Measurements from ENCODE around the gene CDC25B.

Gene CDC25B

DNA sequence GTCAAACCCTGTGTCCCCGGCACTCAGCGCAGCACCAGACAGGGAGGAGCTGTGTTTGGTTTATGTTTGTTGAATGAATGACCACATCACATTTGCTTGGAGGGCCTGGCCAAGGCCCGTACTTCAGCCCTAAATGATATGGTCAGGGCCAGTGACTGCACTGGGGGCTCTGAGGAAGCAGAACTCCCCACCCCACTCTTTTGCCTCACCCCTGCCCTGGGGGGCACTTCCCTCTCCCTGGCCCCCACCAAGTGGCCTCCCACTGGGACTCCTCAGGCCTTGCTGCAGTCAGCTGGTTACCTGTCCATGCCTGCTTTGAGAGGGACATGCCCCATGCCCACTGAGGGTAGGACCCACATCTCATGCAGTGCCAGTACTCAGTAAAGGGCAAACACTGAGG is 31.5 kb upstream of the CDC25B start:
- no peak for DNase-seq

DNA sequence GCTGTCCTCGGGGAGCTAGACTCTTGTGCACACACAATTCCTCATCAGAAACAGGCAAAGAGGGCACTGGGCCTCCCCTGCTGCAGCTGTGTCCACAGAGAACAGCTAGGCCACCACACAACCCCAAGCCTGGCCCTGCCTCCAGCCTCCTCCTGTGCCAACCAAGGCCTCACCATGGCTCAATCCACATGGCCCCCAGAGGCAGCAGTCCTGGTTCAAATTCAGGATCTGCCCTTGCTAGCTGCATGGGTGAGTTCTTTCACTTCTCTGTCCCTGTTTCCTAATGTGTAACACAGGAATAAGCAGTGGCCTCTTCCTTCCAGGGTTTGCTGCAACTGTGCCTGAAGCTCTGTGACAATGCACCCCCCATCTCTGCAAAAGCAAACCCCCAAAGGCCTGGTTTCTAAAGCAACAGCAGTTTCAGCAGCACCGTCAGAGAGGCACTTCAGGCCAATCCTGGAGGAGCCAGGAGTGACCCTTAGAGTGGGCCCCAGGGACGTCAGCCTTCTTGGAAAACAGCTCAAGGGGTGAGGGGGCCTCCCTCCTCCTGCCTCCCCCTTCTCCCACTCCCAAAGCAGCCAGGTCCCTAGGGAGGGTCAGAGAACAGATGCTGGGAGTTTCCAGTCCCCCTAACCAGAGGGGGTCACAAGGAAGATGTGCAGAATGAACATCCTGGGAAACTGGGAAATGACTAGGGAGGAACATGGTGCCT is 30.8 kb upstream of the CDC25B start:
- DNase-seq = no peak

DNA sequence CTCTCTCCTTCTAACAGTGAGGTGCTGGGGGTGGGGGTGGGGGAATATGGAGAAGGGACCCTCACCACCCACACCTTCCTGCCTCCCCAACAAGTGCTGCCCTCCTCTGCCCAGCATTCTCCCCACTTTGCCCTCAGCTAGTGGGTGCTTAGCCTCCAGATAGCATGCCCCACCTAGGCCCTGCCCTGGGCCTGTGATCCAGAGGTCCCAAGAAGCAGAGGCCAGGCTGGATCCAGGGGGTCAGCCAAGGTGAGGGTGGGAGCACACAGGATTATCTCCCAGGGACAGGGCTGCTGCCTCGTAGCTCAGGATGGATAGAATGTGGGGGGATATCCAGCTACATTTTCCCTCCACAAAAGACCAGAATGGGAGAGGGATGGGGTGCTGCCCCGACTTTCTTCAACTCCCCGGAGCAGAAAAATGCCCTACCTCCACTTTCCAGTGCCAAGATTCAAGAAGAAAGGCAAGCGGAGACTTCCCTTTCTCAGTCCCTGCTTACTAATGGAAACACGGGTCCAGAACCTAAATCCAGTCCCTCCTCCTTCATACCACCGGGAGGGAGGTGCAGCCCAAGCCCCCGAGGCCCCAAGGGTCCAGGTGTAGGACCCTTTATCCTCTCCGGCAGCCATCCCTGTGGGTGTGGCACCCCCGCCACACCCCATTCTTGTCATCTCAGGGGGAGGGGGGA is 29.5 kb upstream of the CDC25B start:
- DNase-seq = no peak

DNA sequence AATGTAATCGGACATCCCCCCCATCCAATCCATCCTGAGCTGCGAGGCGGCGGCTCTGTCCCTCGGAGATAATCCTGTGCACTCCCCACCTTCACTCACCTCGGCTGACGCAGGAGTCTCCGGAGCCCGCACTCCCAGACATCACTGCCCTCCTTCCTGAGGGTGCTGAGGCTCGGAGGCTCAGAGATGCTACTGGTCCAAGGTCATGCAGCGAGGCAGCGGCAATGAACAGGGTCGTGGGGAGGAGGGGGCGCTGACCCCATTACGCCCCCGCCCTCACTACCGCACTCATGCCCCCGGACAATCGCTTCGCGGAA is 29.0 kb upstream of the CDC25B start:
- no peak for DNase-seq

DNA sequence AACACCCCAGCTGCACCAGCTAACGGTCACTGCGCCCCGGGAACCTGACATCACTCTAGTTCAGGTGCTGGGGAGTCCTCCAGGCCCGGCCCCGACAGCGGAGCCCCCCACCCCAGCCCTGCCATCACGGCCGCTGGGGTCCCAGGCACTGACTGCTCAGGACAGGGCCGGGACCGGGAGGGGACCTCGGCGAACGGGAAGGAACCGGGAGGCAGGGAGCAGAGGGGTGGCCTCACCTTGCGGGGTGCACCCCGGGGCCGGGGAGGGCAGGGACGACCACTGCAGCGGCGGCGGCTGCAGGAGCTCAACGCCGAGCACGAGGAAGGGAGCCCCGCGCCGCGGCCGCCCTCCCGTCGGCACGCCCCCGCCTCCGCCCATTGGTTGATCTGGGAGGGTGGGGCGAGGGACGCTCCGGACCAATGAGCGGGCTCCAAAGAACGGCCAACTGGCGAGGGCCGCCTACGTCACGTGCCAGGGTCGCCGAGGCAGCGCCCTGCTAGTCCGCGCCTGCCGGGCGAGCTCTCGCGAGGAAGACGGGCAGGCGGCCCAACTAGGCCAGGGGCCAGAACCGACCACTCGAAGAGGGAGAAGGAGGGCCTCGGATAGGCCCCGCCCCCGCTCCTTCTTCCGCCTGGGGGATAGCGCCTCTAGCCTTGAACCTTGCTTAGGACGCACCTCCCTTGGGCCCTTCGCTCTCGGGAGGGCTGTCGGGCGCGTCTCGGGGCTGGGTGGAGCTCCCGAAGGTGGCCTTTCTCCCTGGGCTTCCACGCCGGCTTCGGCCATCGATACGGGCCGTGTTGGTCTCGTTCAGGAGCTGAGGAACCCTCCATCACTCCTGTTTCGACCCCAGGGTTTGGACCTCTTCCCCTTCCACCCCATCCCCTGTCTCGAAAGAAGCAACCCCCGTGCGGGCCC is 28.4 kb upstream of the CDC25B start, which contains the start of gene ADISSP:
ADISSP (minus strand) TSS at position 327 of the 915 bp plus-strand sequence. CDS start 7,653 bp downstream, outside the sequence.
- peak; percentile 95 for DNase-seq

DNA sequence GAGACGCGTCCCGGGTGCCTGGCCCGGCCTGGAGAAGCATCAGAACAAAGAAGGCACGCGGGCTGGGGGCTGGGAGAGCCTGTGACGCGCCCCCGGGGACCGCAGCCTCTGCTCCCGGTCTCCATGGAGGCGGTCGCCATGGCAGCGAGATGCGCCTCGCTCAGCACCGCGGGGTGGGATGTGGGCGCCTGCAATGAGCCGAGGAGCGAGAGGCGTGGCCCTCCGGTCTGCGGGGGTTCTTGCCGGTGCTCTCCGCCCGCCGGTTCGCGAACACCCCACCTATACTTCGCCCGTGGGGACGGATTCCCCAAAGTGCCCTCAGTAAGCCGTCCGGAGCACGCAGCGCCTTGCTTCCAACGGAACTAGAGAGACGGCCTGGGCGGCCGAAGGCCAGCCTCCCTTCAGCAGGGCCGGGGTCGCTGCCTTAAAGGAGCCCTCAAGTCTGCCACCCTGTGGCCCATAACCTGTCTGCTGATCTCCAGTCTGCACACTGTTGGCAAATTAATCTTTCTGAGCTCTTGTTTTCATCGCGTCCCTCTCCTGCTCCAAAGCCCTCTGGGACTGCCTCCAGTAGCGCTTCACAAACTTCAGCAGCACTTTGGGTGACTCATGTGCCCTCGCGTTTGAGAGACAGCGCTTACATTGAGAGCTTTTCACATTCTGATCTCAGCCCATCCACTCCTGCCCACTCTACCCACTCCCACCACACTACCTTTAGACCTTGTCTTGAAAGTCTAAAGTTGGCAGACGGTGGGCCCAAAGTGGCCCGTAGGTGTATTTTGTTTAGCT is 27.6 kb upstream of the CDC25B start:
- peak; percentile 85 for DNase-seq

DNA sequence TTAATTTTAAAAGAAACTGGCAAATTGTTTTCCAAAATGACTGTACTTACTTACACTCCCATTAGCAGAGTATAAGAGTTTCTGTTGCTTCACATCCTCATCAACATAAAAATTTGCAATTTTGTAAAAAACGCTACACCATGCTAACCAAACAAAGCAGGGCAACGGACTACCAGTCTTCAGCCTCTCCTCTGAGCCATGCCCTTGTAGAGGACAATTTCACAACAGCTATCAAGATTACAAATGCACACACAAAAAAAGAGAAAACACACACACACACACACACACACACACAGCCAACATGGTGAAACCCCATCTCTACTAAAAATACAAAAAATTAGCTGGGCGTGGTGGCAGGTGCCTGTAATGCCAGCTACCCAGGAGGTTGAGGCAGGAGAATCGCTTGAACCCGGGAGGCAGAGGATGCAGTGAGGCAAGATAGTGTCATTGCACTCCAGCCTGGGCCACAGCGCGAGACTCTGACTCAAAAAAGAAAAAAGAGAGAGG is 24.5 kb upstream of the CDC25B start:
- no peak for DNase-seq

DNA sequence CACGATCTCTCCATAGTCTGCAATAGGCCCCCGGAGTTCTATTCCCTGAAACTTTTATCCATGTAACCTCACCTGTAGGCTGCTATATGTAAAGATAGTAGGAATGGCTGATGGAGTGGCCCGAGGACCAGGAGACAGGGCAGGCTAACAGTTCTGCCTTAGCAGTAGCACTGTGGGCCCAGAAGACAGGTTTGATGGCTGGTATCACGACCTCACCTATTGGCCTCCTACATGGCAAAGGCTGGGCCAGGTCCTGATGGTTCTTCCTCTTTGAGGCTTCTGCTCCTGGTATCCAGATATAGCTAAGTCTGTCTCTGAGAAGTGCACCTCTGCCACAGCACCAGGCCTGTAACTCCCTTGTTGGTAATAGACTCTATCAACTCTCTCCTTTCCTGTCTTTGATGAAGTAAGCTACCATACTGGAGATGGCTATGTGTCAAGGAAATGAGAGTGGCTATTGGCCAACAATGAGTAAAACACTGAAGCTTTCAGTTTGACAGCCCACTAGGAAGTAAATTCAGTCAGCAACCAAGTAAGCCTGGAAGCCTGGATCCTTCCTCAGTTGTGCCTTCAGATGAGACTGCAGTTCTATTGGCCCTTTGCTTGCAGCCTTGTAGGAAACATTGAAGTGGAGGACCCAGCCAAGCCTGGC is 20.5 kb upstream of the CDC25B start:
- DNase-seq = no peak

DNA sequence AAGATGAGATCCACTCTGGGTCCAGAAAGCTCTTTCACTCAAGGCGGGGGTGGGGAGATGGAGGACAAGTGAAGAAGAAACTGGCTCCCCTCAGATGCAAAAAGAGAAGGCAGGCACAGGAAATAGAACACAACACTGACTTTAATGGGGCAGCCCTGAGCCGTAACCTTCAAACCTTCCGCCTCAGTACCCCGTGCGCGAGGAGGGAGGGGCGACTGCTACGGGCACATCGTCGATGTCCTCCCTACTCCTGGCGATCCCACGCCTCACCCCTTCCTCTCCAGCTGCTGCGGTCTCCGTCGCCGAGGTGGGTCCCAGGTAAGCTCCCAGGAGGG is 18.8 kb upstream of the CDC25B start:
- no peak for DNase-seq

DNA sequence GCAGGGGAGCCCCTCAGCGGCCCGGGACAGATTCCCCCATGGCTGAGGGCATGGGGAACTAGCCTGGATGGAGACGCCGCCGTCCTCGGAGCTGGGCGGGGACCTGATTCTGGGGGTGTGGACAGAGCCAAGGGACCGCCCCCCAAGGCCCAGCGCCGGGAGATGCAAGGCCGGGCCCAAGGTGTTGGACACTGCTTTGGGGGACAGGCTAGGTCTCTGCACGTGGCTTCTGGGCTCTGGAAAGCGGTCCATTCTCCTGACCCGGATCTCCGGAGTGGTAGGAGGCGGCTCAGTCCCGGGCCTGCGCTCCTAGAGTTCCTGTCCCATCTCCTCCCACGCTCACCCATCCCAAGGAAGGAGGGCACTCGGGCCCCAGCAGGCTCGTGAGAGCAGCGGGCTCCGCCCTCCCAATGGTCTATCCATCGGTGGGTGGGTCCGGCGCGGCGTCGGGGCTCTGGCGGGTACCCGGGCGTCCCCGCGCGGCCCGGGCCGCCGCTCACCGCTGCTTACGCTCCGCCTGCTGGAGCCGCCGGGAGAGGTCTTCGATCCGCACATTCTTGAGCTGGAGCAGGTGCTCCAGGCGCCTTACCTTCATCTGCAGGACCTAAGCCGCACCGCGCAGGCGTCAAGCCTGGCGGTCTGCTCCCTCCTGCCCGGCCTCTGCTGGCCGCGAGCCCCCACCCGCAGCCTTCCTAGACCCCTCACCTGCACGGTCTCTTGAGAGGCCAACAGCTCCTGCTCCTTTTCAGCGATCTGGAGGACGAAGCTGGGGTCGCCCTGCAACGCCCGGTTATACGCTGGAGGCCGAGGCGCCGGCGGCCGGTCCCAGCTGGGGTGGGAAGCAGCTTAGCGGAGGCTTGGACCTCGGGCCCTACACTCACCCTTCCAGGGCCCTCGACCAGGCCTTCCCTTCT is 18.1 kb upstream of the CDC25B start:
- DNase-seq = peak; percentile 34

DNA sequence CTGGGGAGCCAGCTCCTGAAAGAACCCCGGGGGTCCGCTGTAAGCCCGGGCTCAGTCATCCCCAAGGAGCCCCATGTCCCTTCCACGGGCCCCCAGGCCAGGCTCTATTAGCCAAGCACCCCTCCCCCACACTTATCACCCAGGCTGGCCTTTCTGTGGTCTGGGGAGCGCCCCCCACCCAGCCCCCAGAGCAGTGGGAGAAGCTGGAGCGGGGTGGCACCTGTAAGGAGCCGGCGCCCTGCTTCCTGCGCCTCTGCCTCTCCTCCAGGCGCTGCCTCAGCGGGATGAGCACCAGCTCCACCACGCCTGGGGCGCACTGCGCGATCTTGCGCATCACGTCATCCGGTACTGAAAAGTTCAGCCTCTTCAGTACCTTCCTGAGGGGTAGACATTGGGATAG is 17.1 kb upstream of the CDC25B start:
- no peak for DNase-seq

DNA sequence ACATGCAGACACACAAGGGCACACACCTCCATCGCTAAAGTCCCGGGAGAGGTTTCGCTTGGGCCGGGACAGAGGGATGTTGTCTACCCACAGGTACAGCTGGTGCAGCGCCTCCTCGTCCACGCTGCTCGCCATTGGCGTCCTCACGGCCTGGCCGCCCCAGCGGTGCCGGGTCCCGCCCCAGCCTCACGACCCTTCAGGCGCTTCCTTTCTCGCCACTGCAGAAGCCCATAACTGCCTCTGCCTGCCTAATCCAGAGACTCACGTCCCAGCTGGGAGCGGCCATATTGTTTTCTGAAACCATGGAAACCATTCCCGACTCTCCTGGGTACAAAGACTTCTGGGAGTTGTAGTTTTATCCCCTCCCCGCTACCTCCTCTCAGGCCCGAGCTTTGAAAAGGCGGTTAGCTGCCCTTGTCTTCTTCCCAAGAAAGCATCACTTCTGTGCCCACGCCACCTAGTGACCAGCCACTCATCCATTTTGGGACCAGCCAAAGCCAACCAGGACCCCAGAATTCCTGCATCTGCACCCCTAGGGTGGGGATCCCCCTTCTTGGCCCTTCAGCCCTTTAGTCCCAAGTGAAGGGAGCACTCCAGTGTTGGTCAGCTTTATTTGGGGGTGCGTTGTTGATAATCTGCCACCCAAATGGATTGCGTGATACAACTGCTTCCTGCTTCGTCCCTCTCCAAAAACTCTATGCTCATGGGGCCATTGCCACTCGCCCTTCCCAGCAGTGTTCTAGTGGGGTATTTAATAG is 14.8 kb upstream of the CDC25B start, which contains the start of gene SPEF1:
SPEF1 (minus strand) TSS at position 296 of the 758 bp plus-strand sequence; CDS start at position 135, 161 bp downstream.
- no peak for DNase-seq

DNA sequence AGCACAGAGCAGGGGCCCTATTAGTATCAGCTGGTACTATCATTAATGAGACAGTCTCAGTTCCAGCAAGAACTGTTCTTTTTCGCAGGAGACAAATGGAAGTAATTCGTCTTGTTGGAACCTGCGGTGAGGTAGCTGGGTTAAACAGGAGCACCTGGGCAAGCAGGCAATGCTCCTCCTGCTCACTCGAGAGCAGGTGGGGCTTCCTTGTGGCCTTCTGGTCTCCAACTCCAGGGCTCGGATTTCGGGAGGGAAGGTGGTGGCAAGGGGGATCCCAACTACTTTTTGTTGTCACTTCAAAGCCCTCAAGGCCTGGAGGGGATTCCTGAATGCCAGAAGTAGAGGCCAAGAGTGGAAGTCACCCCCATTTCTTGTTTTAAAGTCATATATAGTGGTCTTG is 13.5 kb upstream of the CDC25B start:
- DNase-seq = no peak

DNA sequence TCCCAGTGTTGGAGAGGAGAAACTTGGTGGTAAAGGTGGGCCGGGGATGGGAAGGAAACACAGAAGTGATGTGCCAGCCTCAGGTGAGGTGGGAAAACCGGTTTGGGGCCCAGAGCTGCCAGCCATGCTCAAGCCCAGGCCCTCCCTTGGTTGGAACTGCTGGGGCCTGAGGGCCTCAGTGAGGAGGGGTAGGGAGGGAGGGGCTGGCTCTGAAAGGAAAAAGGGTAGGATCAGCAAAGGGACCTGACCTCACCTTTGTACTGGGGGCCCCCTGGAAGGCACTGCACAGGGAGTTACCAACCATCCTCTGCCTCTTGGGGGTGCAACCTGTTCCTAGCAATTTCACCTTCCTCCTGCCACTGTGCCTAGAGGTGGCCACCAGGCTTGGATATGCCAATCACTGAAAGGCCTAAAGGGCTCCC is 13.0 kb upstream of the CDC25B start:
- no peak for DNase-seq

DNA sequence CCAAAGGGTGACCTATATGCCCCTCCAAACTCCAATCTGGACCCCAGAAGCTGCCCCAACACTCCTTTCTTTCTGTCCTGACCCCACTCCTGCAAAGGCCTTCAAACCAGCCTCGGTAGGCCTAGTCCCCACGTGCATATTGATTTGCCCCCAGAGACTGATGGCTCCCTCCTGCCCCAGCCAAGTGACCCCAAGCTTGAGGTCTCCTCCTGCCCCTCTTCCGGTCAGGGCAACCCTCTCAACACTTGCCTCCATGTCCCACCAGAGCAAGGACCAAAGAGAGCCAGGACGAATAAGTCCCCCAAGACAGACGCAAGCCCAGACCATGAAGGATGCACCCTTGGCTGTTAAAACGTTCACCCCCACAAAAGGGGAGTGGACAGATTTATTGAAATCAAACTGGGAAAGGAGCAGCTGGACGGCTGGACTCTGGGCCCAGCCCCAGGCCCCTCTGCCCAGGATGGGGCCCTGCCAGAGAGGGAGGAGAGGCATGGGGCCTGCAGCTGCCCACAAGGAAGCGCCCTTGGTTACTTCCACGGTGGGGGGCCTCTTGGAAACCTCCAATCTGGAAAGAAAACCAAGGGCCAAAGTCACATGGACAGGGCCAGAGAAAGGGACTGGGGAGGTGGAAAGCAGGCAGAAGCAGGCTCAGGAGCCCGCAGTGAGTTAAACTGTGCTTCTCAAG is 12.5 kb upstream of the CDC25B start:
- no peak for DNase-seq

DNA sequence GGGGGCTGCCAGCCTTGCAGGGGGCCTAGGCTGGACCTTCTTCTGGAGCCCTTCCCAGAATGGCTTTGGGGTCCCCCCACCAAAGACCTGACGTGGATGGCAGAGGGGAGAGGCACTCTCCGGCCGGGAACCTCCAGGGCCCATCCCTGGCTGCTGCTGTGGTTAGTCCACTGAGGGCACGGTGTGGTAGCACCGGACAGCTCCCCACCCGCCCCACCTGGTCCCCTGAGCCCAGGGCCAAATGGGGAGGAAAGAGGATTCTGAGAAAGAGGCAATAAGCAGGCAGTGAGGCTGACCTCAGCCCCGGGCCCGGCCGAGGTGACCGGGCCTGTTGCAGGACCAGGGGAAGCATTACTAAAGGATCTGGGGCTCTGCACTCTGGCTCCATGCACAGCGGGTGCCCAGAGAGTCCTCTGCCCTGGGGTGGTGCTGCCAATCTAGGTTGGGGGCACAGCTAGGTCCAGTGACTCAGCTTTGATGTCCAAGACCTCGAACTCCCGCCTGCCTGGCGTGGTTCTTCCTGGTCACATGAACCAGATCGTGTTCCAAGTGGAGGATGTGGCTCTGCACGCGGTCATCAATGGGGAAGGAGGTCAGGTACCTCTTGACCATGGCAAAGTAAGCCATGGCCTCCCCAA is 11.8 kb upstream of the CDC25B start:
- DNase-seq = no peak

DNA sequence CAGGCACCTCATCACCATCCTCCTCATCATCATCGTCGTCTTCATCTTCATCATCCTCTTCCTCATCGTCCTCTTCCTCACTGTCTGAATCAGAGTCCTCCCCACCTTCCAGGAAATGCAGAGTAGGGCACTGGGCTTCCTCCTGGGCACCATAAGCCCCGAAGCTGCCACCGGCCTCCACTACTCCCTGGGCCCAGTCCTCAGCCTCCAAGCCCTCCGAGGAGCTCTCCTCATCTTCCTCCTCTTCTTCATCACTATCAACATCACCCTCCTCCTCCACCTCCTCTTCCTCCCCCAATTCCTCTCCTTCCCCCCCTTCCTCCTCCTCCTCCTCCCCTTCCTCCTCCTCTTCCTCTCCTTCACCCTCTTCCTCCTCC is 11.3 kb upstream of the CDC25B start:
- no peak for DNase-seq

DNA sequence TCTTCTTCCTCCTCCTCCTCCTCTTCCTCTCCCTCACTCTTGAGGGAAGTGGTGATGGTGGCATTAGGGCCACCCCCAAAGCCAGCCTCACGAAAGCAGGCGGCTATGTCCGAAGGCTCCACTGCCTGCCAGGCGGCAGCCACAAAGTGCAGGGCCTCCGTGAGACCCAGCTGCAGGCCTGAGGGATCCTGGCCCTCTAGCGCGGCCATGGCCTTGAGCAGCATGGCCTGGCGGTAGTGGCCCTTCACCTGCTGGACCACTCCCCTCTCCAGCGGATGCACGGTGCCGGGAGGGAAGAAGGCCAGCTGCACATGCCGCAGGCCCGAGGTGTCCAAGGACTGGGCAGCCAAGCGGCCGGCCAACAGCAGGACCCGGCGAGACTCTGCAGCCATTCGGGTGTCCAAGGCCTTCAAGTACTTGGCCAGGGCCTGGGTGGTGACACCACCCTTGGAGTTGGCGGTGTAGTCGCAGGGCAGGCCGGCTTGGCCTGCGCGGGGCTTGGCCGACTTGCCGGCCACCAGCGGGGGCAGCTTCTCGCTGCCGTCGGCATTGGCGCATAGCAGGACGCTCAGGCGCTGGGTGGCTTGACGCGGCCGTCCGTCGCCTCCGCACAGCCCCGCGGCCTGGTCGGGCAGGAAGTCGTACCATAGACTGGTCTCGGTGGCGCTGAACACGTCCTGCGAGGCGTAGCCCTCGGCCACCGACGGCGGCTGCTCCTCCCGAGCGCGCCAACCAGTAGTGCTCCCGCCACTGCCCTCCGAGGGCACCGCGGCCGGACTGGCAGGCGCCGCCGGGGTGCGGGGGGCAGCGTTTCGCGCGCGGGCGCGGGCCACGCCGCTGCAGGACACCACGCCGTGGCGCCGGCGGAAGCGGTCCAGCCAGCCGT is 10.6 kb upstream of the CDC25B start:
- DNase-seq = no peak
